SK-N-SH (cell line): Measurements from ENCODE around the gene FEM1C. TPM values are rescaled to one million over a fixed set of nuclear protein-coding genes. Genes with fewer than 3 reads are reported as not detected.

Experiments used
- CTCF ChIA-PET: fragments of 300-600, 350-600 bp; formaldehyde crosslinking; extraction: SDS; loops from one replicate; lab custom pipeline; 2021; lab: Yijun Ruan, JAX
- POLR2A ChIA-PET: fragments of 350-600 bp; sonication (Branson Sonifier 250); formaldehyde crosslinking; extraction: SDS; loops from one replicate; lab custom pipeline; 2020; ENCODE audit warnings: antibody characterized with exemption, inconsistent platforms; lab: Yijun Ruan, JAX
- DNase-seq: peaks from one replicate; pipeline ENCODE4 v3.0.0; 2012
- H2AFZ ChIP-seq: fragments of 200-600 bp; sonication (generic); 2 replicates; pipeline ENCODE4 v1.8.1; 2016; ENCODE audit warnings: antibody characterized with exemption, mild to moderate bottlenecking, low read depth
- H3F3A ChIP-seq: fragments of 200-600 bp; sonication (generic); replicated peaks from 2 replicates; pipeline ENCODE3; 2016; ENCODE audit warnings: antibody characterized with exemption, mild to moderate bottlenecking; ENCODE audit not compliant: insufficient read depth
- H3K27ac ChIP-seq, 2 experiments: fragments of 200-500 bp in 1 of 2; fragments of 200-600 bp in 1 of 2; sonication (Bioruptor generic) in 1 of 2; sonication (generic), shearing (Covaris generic) in 1 of 2; 2 replicates each; pipeline versions ENCODE4 v1.5.1 to v1.6.1; 2014 to 2016; ENCODE audit warnings: low read depth in 2 of 2, inconsistent platforms in 1 of 2, low read length in 1 of 2, mild to moderate bottlenecking in 1 of 2, mixed read lengths in 1 of 2
- H3K27me3 ChIP-seq: fragments of 200-600 bp; sonication (generic), shearing (Covaris generic); 2 replicates; pipeline ENCODE4 v1.6.1; 2016; ENCODE audit warnings: mixed run types; ENCODE audit not compliant: insufficient read depth
- H3K36me3 ChIP-seq, 2 experiments: fragments of 200-500 bp in 1 of 2; fragments of 200-600 bp in 1 of 2; sonication (Bioruptor generic) in 1 of 2; sonication (generic) in 1 of 2; replicated peaks in 1 of 2; 2 replicates each; pipeline versions ENCODE3 to v1.5.1; 2014 to 2016; ENCODE audit warnings: low read length in 1 of 2, mild to moderate bottlenecking in 1 of 2; ENCODE audit not compliant: insufficient read depth in 2 of 2, control insufficient read depth in 1 of 2
- H3K4me1 ChIP-seq, 2 experiments: fragments of 200-500 bp in 1 of 2; fragments of 200-600 bp in 1 of 2; sonication (Bioruptor generic) in 1 of 2; sonication (generic), shearing (Covaris generic) in 1 of 2; 2 replicates each; pipeline versions ENCODE4 v1.5.1 to v1.6.1; 2014 to 2016; ENCODE audit warnings: low read depth in 1 of 2, low read length in 1 of 2, mixed run types in 1 of 2; ENCODE audit not compliant: insufficient read depth in 2 of 2, control insufficient read depth in 1 of 2
- H3K4me2 ChIP-seq: fragments of 200-600 bp; sonication (generic), shearing (Covaris generic); 2 replicates; pipeline ENCODE4 v1.6.1; 2017; ENCODE audit warnings: mixed run types
- H3K4me3 ChIP-seq, 2 experiments: fragments of 200-500 bp in 1 of 2; fragments of 200-600 bp in 1 of 2; sonication (Bioruptor generic) in 1 of 2; sonication (generic), shearing (Covaris generic) in 1 of 2; 2 replicates each; pipeline versions ENCODE4 v1.5.1 to v1.8.1; 2014 to 2016; ENCODE audit warnings: low read depth in 2 of 2, inconsistent platforms in 1 of 2, low read length in 1 of 2, mild to moderate bottlenecking in 1 of 2, mixed read lengths in 1 of 2, moderate library complexity in 1 of 2
- H3K79me2 ChIP-seq: fragments of 200-600 bp; sonication (generic); 2 replicates; pipeline ENCODE4 v1.8.1; 2017; ENCODE audit warnings: mild to moderate bottlenecking; ENCODE audit not compliant: insufficient read depth
- H3K9ac ChIP-seq: fragments of 200-600 bp; sonication (generic); 2 replicates; pipeline ENCODE4 v1.6.1; 2017; ENCODE audit warnings: mixed run types
- H3K9me2 ChIP-seq: fragments of 200-600 bp; sonication (generic); 2 replicates; pipeline ENCODE4 v1.6.1; 2017; ENCODE audit warnings: mixed run types
- H3K9me3 ChIP-seq: fragments of 200-600 bp; sonication (generic); 2 replicates; pipeline ENCODE4 v1.6.1; 2017; ENCODE audit warnings: mixed run types, mild to moderate bottlenecking, moderate library complexity
- H4K20me1 ChIP-seq: fragments of 200-600 bp; sonication (generic); 2 replicates; pipeline ENCODE4 v1.6.1; 2017; ENCODE audit warnings: mild to moderate bottlenecking, mixed run types; ENCODE audit not compliant: insufficient read depth
- ELF1 ChIP-seq: IDR thresholded peaks from 2 replicates; pipeline ENCODE4 v1.4.0; 2012
- FOSL2 ChIP-seq: IDR thresholded peaks from 2 replicates; pipeline ENCODE4 v1.4.0; 2012; ENCODE audit warnings: low read depth, mild to moderate bottlenecking, moderate library complexity, borderline replicate concordance
- GABPA ChIP-seq: IDR thresholded peaks from 2 replicates; pipeline ENCODE4 v1.4.0; 2012; ENCODE audit warnings: low read depth, mild to moderate bottlenecking
- GATA2 ChIP-seq: sonication (generic); formaldehyde crosslinking; IDR thresholded peaks from 2 replicates; pipeline ENCODE4 v1.5.0; 2020; ENCODE audit warnings: mild to moderate bottlenecking, missing genetic modification reagents
- JUND ChIP-seq: IDR thresholded peaks from 2 replicates; pipeline ENCODE4 v1.4.0; 2012
- NFIC ChIP-seq: IDR thresholded peaks from 2 replicates; pipeline ENCODE4 v1.4.0; 2012; ENCODE audit warnings: borderline replicate concordance
- NRF1 ChIP-seq: IDR thresholded peaks from 2 replicates; pipeline ENCODE4 v1.6.1; 2012; ENCODE audit warnings: low read depth, mild to moderate bottlenecking, low read length
- SMC3 ChIP-seq: IDR thresholded peaks from 2 replicates; pipeline ENCODE4 v1.6.1; 2012; ENCODE audit warnings: low read depth, low read length, improper control_type of control experiment
- YY1 ChIP-seq: IDR thresholded peaks from 2 replicates; pipeline ENCODE4 v1.4.0; 2012; ENCODE audit warnings: low read depth, mild to moderate bottlenecking
- WGBS: methylation state at CpG from one replicate; pipeline ENCODE4 v1.1.6; 2017; ENCODE audit warnings: low lambda C conversion rate; 5-methylcytosine and 5-hydroxymethylcytosine counted together
- polyA plus RNA-seq, 3 experiments: library from polyadenylated mRNA; depleted of rRNA; stranded (reverse); fragments of >200 nt; gene quantifications; 2 replicates each; pipeline ENCODE4 v1.2.3, GENCODE V29; 2012
- TF ChIP-seq, protein P1 (sequence below): IDR thresholded peaks from 2 replicates; pipeline ENCODE4 v1.4.0; 2012; ENCODE audit warnings: low read depth, borderline replicate concordance
- TF ChIP-seq, protein P2 (sequence below): fragments of 150-350 bp; IDR thresholded peaks from 2 replicates; pipeline ENCODE4 v1.6.1; 2017; ENCODE audit warnings: antibody characterized with exemption, low read length, low read depth, borderline replicate concordance
- TF ChIP-seq, protein P3 (sequence below): IDR thresholded peaks from 2 replicates; pipeline ENCODE4 v1.6.1; 2012; ENCODE audit warnings: mild to moderate bottlenecking, low read depth, low read length, moderate library complexity

The FEM1C gene
- polyA plus RNA-seq, 1 of the 3 experiments (the other 2 are of a cell fraction) = 2.8 TPM

DNA sequence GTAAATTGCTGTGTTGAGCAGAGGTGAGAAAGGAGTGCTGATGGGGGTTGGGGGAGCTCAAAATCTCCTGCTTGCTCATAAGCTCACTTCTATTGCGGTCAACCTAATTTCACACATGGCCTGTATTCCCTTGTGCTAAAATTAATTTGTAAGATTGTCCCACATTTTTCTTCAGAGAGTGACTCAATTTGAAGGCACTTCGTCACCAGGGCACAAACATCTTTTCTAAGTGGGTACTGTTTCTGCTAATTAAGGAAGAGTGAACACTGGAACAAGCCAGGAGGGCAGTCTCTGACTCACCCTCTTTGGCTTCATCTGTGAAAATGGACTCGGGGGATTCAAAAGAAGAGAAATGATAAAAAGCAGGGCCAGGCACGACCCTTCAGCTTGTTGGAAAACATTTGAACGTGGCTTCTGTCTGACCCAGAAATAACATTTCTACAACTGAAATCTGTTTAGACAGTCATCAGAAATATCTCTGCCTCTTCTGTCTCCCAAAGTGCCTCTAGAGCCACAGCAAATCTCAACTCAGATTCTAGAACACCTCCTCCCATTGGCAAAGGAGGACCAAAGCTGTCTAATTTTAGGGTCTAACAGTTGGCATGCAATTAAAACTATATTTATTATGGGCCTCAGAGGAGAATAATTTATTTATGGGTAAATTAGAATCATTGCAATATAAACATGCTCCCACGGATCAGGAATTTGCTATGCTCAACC lies 49.8 kb downstream of the FEM1C start:
- Histone ChIP-seq H4K20me1 (no peaks in the 10 kb centered on the region), H3F3A (no peaks in the 10 kb centered on the region), H3K4me2 (no peak overlapping the region), H3K27ac (no peak overlapping the region), H3K4me1 (peaks cover 0 to 3% of the 10 kb centered on the region in 2 experiments; a peak in 1 of 4 replicates), H2AFZ (0 out of 2 replicates have a peak overlapping the region, but pooled peaks have one; percentile 25), H3K9me3 (no peaks in the 10 kb centered on the region), H3K79me2 (no peaks in the 10 kb centered on the region), H3K4me3 (no peak overlapping the region), H3K9me2 (no peaks in the 10 kb centered on the region), H3K36me3 (no peaks in the 10 kb centered on the region), H3K9ac (no peak overlapping the region), H3K27me3 (no peaks in the 10 kb centered on the region)
- WGBS = 45% methylated on average over 6 of the region's 6 CpGs
- TF ChIP-seq JUND (peak; percentile 45), FOSL2 (peak; percentile 53; the same call in 1 of the 2 replicates), NFIC (0 out of 2 replicates have a peak, but pooled peaks have one; percentile 17)
- TF ChIP-seq, protein P1, sequence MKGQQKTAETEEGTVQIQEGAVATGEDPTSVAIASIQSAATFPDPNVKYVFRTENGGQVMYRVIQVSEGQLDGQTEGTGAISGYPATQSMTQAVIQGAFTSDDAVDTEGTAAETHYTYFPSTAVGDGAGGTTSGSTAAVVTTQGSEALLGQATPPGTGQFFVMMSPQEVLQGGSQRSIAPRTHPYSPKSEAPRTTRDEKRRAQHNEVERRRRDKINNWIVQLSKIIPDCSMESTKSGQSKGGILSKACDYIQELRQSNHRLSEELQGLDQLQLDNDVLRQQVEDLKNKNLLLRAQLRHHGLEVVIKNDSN = no peak
- ChIA-PET POLR2A (no interaction called here), CTCF (interaction anchor here (1.0 kb wide), 1 partner anchor 13 kb away, joined by 4 read pairs; no protein-coding TSS in a partner anchor)
- DNase-seq = no peak

DNA sequence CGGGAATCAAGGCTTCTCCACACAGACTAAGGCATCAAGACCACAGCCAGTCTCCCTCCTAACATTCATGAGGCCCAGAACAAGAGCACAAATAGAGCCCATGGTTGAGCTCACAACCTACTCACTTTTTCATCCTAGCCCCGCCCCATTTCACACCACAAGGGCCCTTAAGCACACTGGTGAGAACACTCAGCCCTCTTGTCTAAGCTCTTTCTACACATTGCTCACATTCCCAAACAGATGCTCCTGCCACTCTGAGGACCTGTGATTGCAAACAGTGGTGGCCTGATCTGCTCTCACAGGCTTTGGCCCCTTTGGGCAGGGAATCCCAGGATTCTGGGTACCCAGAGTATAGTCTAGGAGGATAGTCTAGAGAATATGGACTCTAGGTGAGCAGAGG lies 54.0 kb downstream of the FEM1C start:
- POLR2A ChIA-PET = no interaction called here
- H3K4me2 ChIP-seq = no peak overlapping the region
- H3K27me3 ChIP-seq = no peaks in the 10 kb centered on the region
- no peaks in the 10 kb centered on the region for H3K9me2 ChIP-seq
- H3K4me1 ChIP-seq = peaks cover 0 to 3% of the 10 kb centered on the region in 2 experiments; a peak in 1 of 4 replicates
- no peaks in the 10 kb centered on the region for H3K79me2 ChIP-seq
- H3K9me3 ChIP-seq = no peaks in the 10 kb centered on the region
- H2AFZ ChIP-seq = no peak overlapping the region
- no peak overlapping the region for H3K9ac ChIP-seq
- no peak for DNase-seq
- no peak overlapping the region for H3K4me3 ChIP-seq
- no peaks in the 10 kb centered on the region for H3F3A ChIP-seq
- no peaks in the 10 kb centered on the region for H3K36me3 ChIP-seq
- no peaks in the 10 kb centered on the region for H4K20me1 ChIP-seq
- CTCF ChIA-PET = interaction anchor here (1.1 kb wide), 1 partner anchor 181 kb away, joined by 3 read pairs; no protein-coding TSS in a partner anchor
- WGBS = 78% methylated on average over 2 of the region's 2 CpGs
- TF ChIP-seq JUND (no peak), YY1 (no peak), NRF1 (no peak), GABPA (no peak), ELF1 (no peak), SMC3 (no peak), GATA2 (CRISPR knock-in tag) (no peak)
- TF ChIP-seq, protein P2, sequence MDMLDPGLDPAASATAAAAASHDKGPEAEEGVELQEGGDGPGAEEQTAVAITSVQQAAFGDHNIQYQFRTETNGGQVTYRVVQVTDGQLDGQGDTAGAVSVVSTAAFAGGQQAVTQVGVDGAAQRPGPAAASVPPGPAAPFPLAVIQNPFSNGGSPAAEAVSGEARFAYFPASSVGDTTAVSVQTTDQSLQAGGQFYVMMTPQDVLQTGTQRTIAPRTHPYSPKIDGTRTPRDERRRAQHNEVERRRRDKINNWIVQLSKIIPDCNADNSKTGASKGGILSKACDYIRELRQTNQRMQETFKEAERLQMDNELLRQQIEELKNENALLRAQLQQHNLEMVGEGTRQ = no peak
- TF ChIP-seq, protein P1 = no peak
- TF ChIP-seq, protein P3, sequence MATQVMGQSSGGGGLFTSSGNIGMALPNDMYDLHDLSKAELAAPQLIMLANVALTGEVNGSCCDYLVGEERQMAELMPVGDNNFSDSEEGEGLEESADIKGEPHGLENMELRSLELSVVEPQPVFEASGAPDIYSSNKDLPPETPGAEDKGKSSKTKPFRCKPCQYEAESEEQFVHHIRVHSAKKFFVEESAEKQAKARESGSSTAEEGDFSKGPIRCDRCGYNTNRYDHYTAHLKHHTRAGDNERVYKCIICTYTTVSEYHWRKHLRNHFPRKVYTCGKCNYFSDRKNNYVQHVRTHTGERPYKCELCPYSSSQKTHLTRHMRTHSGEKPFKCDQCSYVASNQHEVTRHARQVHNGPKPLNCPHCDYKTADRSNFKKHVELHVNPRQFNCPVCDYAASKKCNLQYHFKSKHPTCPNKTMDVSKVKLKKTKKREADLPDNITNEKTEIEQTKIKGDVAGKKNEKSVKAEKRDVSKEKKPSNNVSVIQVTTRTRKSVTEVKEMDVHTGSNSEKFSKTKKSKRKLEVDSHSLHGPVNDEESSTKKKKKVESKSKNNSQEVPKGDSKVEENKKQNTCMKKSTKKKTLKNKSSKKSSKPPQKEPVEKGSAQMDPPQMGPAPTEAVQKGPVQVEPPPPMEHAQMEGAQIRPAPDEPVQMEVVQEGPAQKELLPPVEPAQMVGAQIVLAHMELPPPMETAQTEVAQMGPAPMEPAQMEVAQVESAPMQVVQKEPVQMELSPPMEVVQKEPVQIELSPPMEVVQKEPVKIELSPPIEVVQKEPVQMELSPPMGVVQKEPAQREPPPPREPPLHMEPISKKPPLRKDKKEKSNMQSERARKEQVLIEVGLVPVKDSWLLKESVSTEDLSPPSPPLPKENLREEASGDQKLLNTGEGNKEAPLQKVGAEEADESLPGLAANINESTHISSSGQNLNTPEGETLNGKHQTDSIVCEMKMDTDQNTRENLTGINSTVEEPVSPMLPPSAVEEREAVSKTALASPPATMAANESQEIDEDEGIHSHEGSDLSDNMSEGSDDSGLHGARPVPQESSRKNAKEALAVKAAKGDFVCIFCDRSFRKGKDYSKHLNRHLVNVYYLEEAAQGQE = no peak
- H3K27ac ChIP-seq = no peak overlapping the region
